NB4 (cell line): ENCODE measurements around the gene ASB6.

Source experiments
- MYC ChIP-seq: IDR thresholded peaks from 2 replicates; pipeline ENCODE4 v1.6.1; 2011; ENCODE audit warnings: low read depth, low read length
- POLR2A ChIP-seq: IDR thresholded peaks from 2 replicates; pipeline ENCODE4 v1.6.1; 2011; ENCODE audit warnings: mild to moderate bottlenecking; ENCODE audit not compliant: insufficient read length; ENCODE audit errors: extremely low read depth
- TF ChIP-seq, protein P1 (sequence below): IDR thresholded peaks from one replicate; pipeline ENCODE4 v1.5.1; 2012; ENCODE audit warnings: low read depth, low read length

GRCh38 chr9:129665389-129665775 lies 23.4 kb upstream of the ASB6 start, which contains the start of gene PRRX2:
- no peak for TF ChIP-seq MYC
- no peak for TF ChIP-seq POLR2A
- TF ChIP-seq, protein P1, sequence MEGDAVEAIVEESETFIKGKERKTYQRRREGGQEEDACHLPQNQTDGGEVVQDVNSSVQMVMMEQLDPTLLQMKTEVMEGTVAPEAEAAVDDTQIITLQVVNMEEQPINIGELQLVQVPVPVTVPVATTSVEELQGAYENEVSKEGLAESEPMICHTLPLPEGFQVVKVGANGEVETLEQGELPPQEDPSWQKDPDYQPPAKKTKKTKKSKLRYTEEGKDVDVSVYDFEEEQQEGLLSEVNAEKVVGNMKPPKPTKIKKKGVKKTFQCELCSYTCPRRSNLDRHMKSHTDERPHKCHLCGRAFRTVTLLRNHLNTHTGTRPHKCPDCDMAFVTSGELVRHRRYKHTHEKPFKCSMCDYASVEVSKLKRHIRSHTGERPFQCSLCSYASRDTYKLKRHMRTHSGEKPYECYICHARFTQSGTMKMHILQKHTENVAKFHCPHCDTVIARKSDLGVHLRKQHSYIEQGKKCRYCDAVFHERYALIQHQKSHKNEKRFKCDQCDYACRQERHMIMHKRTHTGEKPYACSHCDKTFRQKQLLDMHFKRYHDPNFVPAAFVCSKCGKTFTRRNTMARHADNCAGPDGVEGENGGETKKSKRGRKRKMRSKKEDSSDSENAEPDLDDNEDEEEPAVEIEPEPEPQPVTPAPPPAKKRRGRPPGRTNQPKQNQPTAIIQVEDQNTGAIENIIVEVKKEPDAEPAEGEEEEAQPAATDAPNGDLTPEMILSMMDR: no peak
